HL-60 (cell line): ENCODE data around the gene GALNS.

Source experiments
- TF ChIP-seq, protein P1 (sequence below): IDR thresholded peaks from one replicate; pipeline ENCODE4 v1.5.1; 2011; ENCODE audit warnings: low read length, control low read depth, inconsistent platforms; ENCODE audit not compliant: insufficient read depth
- TF ChIP-seq, protein P2 (sequence below): IDR thresholded peaks from 2 replicates; pipeline ENCODE4 v1.6.1; 2012; ENCODE audit warnings: low read depth; ENCODE audit not compliant: insufficient replicate concordance

DNA sequence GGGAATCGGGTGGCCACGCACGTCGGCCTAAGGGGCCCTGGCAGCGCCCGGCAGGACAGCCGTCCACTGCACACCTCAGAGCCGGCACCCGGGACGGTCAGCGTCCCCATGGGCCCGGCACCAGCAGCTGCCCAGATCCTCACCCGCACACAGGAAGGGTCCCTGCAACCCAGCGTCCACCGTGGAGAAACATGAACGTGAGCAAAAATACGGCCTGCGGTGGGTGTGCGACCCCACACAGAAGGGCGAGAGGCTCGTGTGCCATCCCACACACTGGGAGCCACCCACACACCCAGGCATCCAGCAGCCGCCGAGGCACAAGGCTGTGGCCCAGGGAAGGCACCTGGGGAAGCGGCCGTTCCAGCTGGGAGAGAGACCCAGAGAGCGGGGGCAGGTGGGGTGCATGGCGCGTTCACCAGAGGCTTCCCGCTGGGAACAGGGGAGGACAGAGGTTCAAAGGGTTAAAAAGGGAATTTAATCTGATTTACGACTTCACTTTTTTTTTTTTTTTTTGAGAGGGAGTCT lies 78.1 kb downstream of the GALNS start:
- TF ChIP-seq, protein P1, sequence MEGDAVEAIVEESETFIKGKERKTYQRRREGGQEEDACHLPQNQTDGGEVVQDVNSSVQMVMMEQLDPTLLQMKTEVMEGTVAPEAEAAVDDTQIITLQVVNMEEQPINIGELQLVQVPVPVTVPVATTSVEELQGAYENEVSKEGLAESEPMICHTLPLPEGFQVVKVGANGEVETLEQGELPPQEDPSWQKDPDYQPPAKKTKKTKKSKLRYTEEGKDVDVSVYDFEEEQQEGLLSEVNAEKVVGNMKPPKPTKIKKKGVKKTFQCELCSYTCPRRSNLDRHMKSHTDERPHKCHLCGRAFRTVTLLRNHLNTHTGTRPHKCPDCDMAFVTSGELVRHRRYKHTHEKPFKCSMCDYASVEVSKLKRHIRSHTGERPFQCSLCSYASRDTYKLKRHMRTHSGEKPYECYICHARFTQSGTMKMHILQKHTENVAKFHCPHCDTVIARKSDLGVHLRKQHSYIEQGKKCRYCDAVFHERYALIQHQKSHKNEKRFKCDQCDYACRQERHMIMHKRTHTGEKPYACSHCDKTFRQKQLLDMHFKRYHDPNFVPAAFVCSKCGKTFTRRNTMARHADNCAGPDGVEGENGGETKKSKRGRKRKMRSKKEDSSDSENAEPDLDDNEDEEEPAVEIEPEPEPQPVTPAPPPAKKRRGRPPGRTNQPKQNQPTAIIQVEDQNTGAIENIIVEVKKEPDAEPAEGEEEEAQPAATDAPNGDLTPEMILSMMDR: no peak
- TF ChIP-seq, protein P2, sequence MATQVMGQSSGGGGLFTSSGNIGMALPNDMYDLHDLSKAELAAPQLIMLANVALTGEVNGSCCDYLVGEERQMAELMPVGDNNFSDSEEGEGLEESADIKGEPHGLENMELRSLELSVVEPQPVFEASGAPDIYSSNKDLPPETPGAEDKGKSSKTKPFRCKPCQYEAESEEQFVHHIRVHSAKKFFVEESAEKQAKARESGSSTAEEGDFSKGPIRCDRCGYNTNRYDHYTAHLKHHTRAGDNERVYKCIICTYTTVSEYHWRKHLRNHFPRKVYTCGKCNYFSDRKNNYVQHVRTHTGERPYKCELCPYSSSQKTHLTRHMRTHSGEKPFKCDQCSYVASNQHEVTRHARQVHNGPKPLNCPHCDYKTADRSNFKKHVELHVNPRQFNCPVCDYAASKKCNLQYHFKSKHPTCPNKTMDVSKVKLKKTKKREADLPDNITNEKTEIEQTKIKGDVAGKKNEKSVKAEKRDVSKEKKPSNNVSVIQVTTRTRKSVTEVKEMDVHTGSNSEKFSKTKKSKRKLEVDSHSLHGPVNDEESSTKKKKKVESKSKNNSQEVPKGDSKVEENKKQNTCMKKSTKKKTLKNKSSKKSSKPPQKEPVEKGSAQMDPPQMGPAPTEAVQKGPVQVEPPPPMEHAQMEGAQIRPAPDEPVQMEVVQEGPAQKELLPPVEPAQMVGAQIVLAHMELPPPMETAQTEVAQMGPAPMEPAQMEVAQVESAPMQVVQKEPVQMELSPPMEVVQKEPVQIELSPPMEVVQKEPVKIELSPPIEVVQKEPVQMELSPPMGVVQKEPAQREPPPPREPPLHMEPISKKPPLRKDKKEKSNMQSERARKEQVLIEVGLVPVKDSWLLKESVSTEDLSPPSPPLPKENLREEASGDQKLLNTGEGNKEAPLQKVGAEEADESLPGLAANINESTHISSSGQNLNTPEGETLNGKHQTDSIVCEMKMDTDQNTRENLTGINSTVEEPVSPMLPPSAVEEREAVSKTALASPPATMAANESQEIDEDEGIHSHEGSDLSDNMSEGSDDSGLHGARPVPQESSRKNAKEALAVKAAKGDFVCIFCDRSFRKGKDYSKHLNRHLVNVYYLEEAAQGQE: no peak
